GM18508 (cell line): Measurements from ENCODE around the gene BRSK1.

ENCODE experiments used
- ATAC-seq: cut with Tn5 transposase; IDR thresholded peaks from one replicate; pipeline ENCODE4 v1.9.1; 2021; ENCODE audit warnings: moderate number of reproducible peaks; ENCODE audit not compliant: insufficient read depth, unreplicated experiment

Gene BRSK1

DNA sequence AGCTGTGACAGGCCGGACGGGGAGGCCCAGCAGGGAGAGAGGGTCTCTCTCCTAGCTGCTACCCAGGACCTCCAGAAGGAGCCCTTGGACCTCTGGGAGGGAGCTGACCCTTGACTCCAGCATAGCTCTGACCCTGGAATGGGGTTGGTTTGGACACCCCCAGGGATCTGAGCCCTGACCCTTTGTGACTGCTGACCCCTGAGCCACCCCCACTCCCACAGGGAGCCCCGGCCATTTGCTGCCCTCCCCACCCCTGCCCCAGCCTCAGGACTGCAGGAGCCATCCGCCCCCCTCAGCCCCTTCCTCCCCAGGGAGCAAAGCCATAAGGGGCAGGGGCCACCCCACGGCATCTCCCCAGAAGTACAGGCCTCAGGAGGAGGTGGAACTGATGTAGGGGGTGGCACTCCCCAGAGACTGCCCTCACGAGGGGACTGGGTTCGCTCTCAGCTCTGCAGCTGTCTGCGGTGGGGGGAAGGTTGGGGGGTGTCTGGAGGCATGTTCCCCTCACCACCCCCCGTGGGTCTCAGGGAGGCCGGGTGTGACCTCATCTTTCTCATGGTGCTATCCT is 63.7 kb downstream of the BRSK1 start:
- ATAC-seq, result no peak

GRCh38 chr19:55348317-55349034 is 64.7 kb downstream of the BRSK1 start:
- no peak for ATAC-seq

DNA sequence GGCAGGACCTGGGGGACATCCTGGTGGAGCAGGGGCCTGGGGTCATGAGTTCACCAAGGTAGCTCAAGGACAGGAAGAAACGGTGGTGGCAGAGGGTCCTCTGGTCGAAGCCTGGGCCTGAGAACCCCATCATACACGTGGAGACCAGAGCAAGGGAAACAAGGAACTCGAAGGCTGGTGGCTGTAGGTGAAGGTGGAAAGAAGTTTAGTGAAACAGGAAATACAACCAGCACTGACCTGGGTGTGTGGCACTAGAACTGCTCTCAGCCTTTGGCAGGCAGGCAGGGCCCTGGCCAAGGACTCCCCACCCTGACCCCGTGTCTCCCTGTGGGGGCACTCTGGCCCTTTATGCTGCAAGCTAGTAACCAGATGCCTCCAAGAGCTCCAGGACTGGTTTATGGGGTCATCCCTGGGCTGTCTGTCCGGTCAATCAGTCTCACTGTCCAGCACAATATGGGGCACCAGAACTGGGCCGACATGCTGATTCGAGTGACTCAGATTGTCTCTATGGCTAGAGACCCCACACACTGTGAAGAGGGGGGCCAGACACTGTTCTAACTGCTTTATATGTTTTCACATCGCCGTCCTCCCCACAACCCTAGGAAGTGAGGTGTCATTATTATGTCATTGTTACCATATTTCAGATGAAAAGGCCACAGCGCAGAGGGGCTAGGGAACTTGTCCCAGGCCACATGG is 67.0 kb downstream of the BRSK1 start:
- ATAC-seq, result no peak

DNA sequence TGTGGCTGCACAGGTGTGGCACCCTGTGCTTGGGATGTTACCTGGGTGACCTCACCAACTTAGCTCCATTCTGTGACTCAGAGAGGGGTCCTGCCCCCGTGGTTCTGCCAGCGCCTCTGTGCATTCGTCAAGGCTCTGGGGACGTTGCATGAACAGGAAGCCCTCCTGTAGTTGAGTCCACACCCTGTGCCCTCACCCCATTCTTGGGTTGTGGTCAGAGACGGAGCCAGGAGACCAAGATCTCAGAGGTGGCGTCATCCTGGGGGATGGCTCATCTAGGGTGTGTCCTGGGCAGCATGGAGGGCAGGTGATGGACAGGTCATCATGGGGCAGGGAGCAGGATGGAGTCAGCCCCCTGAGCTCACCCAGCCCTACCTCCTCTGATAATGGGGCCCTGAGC is 68.2 kb downstream of the BRSK1 start:
- ATAC-seq, result no peak

DNA sequence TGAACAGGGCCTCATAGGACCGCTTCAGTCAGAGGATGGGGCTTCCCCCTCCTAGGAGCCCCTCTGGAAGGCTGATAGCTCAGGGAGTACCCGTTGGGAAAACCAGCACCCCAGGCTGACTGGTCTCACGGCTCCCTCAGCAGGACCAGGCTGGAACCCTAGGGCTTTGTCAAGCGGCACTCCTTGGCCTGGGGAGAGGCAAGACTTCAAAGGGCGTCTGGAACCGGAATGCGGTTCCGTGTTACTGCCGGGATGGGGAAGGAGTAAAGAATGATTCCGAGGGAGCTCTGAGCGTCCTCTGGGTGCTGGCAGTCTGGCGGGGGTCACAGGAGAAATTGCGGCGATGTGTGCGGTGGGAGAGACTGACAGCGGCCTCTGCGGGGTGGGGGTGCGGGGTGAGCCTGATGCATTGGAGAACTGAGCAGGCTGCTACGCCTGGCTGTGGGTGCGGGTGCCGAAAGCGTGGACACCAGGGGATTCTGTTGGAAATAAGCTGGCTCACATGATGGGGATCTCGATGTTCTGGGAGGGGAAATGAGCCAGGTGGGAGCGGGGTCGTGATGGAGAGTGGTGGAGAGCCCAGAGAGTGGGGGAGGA is 68.8 kb downstream of the BRSK1 start:
- ATAC-seq, result no peak

DNA sequence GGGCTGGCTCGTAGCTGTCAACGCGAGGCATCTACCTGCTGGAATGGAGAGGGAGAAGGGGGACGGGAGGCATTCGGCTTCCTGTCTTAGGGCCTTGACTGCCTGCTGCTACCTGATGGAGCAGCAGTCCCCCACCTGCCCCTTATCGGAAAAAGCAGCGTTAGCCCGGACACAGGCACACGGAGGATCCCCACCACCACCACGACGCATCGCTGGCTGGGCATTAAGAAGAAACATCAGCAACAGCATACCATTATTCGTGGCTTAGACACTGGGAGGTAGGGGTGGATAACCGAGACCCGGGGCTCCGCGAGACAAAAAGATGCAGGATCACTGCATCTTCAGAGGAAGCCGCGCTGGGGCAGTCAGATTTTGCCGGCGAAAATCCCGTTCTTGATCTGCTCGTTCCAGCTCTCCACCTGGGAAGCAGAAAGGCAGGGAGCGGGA is 69.6 kb downstream of the BRSK1 start:
- ATAC-seq, result no peak

GRCh38 chr19:55353803-55354697 is 70.3 kb downstream of the BRSK1 start:
- no peak for ATAC-seq

GRCh38 chr19:55354698-55355212 is 71.0 kb downstream of the BRSK1 start, which contains the start of gene COX6B2:
TSS of gene COX6B2 (minus strand) at chr19:55354719. CDS start at chr19:55354521, 198 bp downstream.
- ATAC-seq, result no peak

- ATAC-seq, result no peak
Measured at GRCh38 chr19:55355213-55355821, 71.5 kb downstream of the BRSK1 start.

DNA sequence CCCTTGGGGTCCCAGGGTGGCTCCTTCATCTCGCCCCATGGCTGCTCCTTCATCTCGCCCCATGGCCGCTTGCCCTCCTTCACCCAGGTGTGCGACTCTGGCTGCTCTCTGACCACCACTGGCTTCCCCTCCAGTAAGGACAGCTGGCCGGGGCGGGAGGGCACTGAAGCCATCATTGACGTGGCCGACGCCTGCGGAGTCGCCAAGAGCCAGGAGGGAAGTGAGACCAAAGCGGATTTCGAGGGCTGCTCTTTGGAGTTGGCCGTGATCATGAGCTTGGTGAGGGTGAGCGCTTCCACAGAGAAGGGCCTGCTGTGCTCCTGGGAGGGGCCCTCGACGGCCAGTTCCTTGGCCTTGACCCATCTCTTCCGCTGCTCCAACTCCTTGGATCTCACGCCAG is 74.7 kb downstream of the BRSK1 start:
- no peak for ATAC-seq

GRCh38 chr19:55358943-55359908 is 75.4 kb downstream of the BRSK1 start:
- ATAC-seq, result no peak

DNA sequence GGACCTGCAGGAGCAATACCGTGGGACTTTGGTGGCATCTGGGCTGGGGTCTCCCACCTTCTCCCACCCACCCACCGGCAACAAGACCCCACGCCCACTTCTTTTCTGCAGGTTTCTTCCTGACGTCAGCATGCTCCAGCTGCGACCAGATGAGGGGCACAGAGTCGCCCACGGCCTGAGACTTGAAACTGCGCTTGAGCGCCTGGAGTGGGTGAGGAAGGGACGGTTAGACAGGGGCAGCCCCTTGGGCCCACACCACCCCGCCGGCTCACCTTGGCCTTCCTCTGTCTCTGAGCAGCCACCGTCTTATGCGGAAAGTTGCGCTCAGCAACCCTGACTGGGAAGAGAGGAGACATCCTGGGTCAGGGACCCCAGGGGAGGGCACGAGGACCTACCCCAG is 77.1 kb downstream of the BRSK1 start:
- no peak for ATAC-seq
